Medulla oblongata (tissue), 1 donor: ENCODE measurements around the gene SARS2.
A peak's percentile ranks its signal among the peaks of the same experiment; 100 is the strongest.
"Not testable (repeated sequence)": the region's sequence is repeated elsewhere in the genome, so short reads cannot be mapped to it uniquely, and the experiment has no call there.

Experiments used
- DNase-seq: peaks from one replicate; pipeline ENCODE4 v3.0.0-alpha.2; 2015; ENCODE audit errors: extremely low spot score

Gene SARS2

GRCh38 chr19:38946229-38947010 lies 15.9 kb upstream of the SARS2 start:
- no peak for DNase-seq

DNA sequence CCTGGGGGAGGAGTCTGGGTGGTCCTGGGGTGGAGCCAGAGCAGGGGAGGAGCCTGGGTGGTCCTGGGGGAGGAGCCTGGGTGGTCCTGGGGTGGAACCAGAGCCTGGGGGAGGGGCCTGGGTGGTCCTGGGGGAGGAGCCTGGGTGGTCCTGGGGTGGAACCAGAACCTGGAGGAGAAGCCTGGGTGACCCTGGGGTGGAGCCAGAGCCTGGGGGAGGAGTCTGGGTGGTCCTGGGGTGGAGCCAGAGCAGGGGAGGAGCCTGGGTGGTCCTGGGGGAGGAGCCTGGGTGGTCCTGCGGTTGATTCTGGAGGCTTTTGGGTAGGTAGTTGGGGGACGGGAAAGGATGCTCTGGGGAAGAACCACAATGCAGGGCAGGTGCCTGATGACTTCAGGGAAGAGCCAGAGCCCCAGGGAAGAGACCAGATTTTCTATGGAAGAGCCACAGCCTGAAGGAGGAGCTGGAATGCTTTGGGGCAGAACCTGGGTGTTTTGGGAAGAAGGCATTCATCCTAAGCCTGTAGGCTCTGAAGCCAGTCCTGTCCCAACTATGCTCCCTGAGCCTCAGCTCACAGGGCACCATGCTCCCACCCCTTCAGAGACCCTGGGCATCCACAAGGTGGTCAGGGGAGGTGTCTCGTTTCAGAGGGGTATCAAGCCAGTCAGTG lies 15.1 kb upstream of the SARS2 start:
- no peak for DNase-seq

DNA sequence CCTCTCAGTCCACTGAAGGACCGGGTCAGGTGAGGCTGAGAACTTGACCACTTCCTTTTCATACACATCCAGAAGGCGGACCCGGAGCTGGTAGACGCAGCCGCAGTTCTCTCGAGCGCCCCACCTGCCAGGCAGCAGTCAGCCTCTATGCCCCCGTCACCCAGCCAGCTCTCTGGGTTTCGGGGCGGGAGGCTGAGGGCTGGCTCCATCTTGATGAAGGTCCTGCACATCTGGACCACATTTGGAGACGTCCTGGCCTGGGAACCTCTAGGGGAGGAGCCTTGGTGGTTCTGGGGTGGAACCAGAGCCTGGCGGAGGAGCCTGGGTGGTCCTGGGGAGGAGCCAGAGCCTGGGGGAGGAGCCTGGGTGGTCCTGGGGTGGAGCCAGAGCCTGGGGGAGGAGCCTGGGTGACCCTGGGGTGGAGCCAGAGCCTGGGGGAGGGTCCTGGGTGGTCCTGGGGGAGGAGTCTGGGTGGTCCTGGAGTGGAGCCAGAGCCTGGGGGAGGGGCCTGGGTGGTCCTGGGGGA lies 14.5 kb upstream of the SARS2 start:
- DNase-seq, result no peak

DNA sequence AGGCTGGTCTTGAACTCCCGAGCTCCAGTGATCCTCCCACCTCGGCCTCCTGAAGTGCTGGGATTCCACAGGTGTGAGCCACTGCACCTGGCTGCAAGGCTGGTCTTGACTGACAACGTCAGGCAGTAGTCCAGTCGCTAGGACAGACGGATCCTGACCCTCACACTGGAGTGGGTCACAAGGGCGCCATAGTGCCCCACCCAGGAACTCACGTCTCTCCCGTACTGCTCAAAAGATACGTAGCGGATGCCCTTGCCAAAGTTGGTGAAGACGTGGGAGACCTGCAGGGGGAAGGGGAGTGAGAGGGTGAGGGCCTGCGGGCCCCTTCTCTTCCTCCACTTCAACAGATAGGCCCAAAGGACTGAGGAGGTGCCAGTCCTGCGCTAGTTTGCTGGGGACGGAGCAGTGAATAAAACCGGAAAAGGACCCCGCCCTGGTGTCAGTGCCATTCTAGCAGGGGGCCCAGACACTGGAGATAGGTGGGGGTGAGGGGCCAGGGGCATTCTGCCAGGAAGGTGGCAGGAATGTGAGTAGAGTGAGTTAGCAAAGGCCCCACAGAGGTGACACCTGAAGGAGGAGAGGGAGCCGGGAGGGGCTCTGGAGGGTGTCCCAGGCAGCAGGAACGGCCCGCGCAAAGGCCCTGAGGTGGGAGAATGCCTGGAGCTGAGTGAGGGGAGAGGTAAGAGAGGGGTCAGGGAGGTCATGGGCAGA lies 12.1 kb upstream of the SARS2 start:
- no peak for DNase-seq

DNA sequence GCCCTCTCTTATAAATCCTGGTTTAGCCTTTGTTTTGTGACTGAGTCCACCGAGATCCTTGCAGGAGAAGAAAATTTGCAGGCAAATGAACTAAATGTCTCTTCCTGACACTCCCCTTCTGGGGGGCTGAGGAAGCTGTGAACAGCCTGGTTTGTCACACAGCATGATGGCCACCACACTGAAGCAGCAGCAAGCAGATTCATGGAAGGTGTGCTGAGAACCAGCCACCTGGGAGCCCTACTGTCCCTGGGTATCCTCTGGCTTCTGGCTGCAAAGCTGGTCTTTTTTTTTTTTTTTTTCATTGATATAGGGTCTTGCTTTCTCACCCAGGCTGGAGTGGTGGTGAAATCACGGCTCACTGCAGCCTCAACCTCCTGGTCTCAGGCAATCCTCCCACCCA lies 11.4 kb upstream of the SARS2 start:
- no peak for DNase-seq

DNA sequence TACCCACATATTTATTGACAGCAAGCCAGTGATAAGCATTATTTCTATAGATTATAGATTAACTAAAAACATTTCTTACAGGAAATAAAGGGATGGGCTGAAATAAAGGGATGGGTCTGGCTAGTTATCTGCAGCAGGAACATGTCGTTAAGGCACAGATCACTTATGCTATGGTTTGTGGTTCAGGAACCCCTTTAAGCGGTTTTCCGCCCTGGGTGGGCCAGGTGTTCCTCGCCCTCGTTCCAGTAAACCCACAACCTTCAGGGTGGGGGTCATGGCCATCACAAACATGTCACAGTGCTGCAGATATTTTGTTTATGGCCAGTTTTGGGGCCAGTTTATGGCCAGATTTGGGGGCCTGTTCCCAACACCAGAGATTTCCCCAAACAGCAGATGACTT lies 10.9 kb upstream of the SARS2 start:
- not testable (repeated sequence) for DNase-seq

- no peak for DNase-seq
Observed at GRCh38 chr19:38939957-38940356, 9.4 kb upstream of the SARS2 start.

DNA sequence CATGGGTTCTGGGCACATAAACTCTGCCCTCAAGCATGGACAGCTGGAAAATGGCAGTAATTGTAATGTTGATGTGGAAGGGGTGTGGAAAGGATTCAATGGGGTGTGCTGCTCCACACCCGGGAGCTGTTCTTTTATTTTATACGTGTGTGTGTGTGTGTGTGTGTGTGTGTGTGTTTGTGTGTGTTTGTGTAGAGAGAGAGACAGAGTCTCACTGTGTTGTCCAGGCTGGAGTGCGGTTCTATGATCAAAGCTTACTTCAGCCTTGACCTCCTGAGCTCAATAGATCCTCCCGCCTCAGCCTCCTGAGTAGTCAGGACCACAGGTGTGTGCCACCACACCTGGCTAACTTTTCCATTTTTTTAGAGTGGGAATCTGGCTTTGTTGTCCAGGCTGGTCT lies 3.0 kb upstream of the SARS2 start:
- DNase-seq, result no peak

DNA sequence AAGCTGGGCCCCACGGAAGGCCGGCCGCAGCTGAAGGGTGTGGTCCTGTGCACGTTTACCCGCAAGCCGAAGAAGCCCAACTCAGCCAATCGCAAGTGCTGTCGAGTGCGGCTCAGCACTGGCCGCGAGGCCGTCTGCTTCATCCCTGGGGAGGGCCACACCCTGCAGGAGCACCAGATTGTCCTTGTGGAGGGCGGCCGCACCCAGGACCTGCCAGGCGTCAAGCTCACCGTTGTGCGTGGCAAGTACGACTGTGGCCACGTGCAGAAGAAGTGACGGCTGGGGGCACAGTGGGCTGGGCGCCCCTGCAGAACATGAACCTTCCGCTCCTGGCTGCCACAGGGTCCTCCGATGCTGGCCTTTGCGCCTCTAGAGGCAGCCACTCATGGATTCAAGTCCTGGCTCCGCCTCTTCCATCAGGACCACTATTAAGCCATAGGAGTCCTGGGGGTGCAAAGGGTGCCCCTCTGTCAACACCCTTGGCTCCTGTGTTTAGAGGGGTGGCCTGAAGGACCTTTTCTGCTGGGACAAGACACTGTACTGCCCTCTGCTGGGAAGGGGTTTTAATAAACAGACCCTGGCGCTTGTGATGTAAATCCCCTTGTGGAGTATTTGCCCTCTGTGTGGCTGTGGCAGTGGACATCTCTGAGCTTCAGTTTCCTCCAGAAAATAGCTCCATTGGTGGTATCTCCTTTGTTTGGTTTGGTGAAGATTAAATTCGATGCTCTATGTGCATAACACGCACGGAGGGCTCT lies 2.0 kb upstream of the SARS2 start:
- peak; percentile 23 for DNase-seq

- DNase-seq, result no peak
Observed at GRCh38 chr19:38931521-38931793, 894 bp upstream of the SARS2 start.

GRCh38 chr19:38930776-38931520 lies 385 bp upstream of the SARS2 start, which contains the start of gene MRPS12:
MRPS12 (plus strand) TSS chr19:38930944; CDS start chr19:38931295, 351 bp downstream.
- peak; percentile 100 for DNase-seq

- DNase-seq, result no peak
Observed at GRCh38 chr19:38928391-38929001, 2.1 kb downstream of the SARS2 start.

DNA sequence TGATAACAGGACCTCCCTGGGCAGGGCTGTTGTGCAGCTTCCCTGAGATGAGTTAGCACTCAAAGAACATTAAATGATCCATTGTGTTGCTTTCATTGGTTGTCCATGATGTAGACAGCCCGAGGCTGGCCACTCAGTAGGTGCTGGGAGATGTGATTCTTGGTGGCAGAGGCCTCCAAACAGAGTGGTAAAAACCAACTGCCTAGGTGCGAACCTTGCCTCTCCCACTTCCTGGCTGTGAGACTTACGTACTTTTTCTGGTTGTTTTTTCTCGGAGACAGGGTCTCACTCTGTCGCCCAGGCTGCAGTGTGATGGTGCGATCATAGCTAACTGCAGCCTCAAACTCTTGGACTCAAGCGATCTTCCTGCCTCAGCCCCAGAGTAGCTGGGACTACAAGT lies 6.2 kb downstream of the SARS2 start:
- no peak for DNase-seq

- DNase-seq, result no peak
Observed at GRCh38 chr19:38922482-38922881, 8.1 kb downstream of the SARS2 start.

DNA sequence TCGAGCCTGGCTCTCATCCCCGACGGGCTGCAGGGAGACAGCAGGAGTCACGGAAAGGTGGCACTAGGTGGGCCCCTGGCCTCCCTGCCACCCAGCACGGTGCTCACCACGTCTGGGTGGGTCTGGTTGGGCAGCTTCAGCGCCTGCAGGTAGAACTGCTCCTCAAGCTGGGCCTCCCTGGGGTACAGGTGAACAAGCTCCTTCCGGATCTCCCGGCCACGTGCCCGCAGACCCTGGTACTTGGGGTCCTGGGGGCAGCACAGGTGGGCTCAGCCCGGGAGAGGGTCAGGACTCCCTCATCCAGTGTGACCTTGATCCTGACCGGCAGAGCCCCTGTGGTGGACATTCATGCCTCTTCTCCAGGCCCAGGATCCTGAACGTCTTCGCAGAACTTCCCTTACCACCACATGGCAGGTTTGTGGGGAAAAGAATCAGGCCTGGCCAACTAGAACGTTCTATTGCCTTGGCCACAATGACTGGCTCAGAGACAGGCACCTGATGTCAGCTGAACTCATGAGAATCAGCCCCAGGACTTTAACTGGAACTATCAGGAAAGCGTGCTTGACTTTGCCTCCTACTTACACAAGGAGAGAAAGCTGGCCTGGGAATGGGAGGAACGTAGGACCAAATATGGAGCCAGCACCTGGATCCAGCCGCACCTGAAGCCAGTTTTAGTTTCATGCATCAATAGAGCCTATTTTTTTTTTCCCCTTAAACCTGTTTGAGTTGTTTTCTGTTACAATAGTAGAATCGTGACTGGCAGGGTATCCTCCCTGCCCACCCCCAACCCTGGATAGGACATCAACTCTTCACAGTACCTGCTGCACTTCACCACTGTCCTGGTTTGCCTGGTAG lies 8.9 kb downstream of the SARS2 start:
- DNase-seq, result no peak

- no peak for DNase-seq
Observed at GRCh38 chr19:38920602-38921419, 9.8 kb downstream of the SARS2 start.

GRCh38 chr19:38919837-38920601 lies 10.5 kb downstream of the SARS2 start:
- DNase-seq, result no peak

- DNase-seq, result no peak
Observed at GRCh38 chr19:38918526-38918925, 12.0 kb downstream of the SARS2 start.
